GM10248 (cell line): Measurements from ENCODE around the gene SKAP1.

Source experiments
- CTCF ChIA-PET: fragments of 300-600 bp; sonication (Branson Sonifier 250); formaldehyde crosslinking; extraction: SDS; loops from one replicate; lab custom pipeline; 2021; ENCODE audit warnings: antibody characterized with exemption; lab: Yijun Ruan, JAX
- POLR2A ChIA-PET: fragments of 350-650 bp; sonication (Branson Sonifier 250); formaldehyde crosslinking; extraction: SDS; loops from one replicate; lab custom pipeline; 2020; ENCODE audit warnings: antibody characterized with exemption; lab: Yijun Ruan, JAX
- DNase-seq: peaks from one replicate; pipeline ENCODE4 v3.0.0; 2012; ENCODE audit errors: extremely low spot score
- TF ChIP-seq, protein P1 (sequence below): IDR thresholded peaks from 2 replicates; pipeline ENCODE4 v1.5.1; 2012; ENCODE audit warnings: mild to moderate bottlenecking, low read depth; ENCODE audit errors: extremely low read depth, missing control alignments, control extremely low read depth

SKAP1 gene

DNA sequence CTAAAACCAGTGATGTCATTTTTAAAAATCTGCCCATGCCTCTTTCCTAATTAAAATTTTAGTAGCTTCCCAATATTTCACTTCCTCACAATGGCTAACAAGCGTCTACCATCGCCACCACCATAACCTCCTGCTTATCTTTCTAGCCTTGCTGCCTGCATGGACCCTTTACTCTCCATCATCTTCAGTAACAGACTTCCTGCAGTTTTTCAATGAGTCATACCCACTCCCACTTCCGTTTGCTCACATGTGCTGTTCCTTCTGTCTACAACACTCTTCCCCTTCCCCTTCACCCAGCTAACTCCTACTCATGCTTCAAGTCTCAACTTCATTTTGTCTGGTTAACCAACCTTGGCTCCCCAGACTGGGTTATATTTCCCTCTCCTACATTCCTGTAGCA is 12.8 kb upstream of the SKAP1 start:
- TF ChIP-seq, protein P1, sequence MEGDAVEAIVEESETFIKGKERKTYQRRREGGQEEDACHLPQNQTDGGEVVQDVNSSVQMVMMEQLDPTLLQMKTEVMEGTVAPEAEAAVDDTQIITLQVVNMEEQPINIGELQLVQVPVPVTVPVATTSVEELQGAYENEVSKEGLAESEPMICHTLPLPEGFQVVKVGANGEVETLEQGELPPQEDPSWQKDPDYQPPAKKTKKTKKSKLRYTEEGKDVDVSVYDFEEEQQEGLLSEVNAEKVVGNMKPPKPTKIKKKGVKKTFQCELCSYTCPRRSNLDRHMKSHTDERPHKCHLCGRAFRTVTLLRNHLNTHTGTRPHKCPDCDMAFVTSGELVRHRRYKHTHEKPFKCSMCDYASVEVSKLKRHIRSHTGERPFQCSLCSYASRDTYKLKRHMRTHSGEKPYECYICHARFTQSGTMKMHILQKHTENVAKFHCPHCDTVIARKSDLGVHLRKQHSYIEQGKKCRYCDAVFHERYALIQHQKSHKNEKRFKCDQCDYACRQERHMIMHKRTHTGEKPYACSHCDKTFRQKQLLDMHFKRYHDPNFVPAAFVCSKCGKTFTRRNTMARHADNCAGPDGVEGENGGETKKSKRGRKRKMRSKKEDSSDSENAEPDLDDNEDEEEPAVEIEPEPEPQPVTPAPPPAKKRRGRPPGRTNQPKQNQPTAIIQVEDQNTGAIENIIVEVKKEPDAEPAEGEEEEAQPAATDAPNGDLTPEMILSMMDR: no peak
- ChIA-PET POLR2A (no interaction called here), CTCF (interaction anchor here (3.3 to 6.7 kb wide), 2 partner anchors 11 kb away, joined by 17 to 72 read pairs; no protein-coding TSS in a partner anchor)
- DNase-seq: no peak

DNA sequence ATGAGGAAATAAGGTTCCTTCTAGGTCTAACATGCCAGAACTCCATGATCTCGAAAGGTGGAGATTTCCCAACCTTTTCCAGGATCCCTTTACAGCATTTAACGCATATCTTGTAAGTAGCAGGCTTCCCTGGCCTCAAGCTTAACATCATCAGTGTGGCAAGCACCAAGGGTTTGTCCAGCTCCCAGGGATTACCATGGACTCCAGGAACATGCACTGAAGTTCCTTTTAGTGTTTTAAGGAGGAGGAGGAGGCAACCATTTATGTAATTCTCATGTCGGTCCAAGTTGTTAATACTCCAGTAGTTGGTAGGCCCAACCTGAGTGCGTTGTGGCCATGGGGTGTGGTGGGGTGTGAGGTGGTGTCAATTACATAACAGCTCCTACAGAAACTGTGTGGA is 11.8 kb upstream of the SKAP1 start:
- ChIA-PET CTCF (interaction anchor here (1.0 to 6.7 kb wide), 6 partner anchors 10 to 151 kb away, joined by 3 to 72 read pairs (median 4); partner anchors contain the start of gene HOXB5), POLR2A (interaction anchor here (0.7 kb wide), 1 partner anchor 1480 kb away, joined by 4 read pairs; no protein-coding TSS in a partner anchor)
- DNase-seq: no peak
- TF ChIP-seq, protein P1: no peak

DNA sequence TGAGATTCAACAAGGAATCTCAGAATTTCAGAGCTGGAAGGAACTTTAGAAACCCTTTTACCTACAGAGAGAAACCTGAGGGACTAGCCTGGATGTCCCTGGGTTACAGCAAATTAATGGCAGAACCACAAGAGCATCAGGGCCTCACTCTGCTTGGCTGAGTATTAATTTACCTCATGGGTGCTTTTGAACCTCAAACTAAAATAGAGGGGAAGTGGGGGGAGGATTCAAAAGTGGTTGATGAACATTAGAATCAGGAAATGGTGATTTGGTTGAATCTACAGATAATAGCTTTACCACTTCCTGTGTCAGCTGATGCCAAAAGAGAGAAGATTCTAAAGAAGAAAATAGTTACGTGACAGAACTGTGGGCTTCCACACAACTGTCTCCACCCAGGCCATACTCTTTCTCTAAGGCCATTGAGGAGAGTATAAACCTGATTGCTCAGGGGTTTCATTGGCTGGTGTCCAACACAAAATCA is 11.3 kb upstream of the SKAP1 start:
- POLR2A ChIA-PET: interaction anchor here (0.7 kb wide), 1 partner anchor 1481 kb away, joined by 4 read pairs; no protein-coding TSS in a partner anchor
- TF ChIP-seq, protein P1: no peak
- peak; percentile 71 for DNase-seq
- CTCF ChIA-PET: interaction anchor here (1.0 to 6.7 kb wide), 7 partner anchors 9 to 152 kb away, joined by 3 to 72 read pairs (median 3); partner anchors contain the start of gene HOXB5

- POLR2A ChIA-PET: no interaction called here
- CTCF ChIA-PET: interaction anchor here (1.0 to 6.7 kb wide), 6 partner anchors 9 to 153 kb away, joined by 3 to 72 read pairs (median 4); partner anchors contain the start of gene HOXB5
- TF ChIP-seq, protein P1: no peak
- DNase-seq: no peak
Measured at GRCh38 chr17:48440669-48441068, 10.7 kb upstream of the SKAP1 start.

DNA sequence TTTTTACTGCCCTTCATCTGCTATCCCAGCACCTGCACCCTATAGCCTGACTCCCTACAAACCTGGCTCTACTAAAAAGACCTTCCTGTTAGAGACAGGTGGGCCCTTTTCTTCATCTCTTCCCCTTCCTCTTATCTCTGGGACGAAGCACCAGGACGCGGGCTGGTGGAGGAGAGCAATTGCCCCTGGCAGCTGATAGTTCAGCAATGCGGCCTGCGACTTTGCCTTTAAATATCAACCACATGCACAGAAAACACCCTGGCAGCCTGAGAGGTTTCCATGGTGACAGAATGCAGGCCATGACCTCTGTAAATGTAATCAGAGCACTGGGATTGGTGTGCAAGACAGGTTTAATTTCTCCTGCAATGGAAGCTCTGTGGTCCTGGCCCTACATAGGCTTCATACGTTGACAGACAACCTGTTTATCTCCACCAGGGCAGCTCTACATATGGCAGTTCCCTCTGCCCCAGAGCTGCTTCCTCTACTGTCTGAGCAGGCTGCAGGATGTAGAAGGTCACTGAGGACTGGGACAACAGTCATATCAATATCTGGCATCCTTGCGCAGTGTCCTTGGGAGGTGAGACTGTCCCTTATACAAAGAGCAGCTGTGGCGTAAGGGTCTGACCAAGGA is 10.0 kb upstream of the SKAP1 start:
- peak; percentile 45 for DNase-seq
- TF ChIP-seq, protein P1: no peak
- CTCF ChIA-PET: interaction anchor here (0.9 to 6.7 kb wide), 7 partner anchors 9 to 153 kb away, joined by 3 to 72 read pairs (median 4); partner anchors contain the start of gene HOXB5
- POLR2A ChIA-PET: no interaction called here

DNA sequence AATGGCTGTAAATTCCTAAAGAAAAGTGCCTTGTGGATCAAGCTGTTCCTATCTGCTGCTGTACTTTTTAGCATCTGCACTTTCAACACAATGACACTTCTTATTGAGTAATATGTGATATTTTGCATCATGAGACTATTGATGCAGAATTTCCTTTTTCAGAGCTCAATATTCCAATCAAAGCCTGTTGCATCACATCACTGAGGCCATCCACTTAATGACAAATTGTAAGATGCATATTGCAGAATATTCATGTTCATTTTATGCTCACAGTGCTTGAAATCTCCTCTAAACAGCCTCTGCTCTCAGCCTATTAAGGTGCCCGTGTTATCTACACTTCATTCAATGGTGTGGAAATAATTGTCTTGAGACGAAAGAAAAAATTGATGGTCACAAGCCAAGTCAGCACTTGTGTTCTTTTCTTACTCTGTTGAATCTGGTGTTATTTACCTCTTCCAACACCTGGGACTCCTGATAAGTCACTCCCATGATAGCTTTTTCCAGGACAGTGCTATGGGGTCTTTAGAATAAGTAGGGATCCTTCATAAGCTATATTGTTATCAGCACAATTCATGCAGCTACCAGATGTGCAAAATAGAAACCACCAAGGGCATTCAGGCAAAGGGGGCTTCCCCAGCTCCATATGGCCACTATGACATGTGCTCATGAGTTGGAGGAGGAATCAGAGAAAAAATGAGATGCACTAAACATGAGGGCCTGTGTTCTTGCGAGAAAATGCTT is 9.3 kb upstream of the SKAP1 start:
- peak; percentile 42 for DNase-seq
- ChIA-PET CTCF (interaction anchor here (0.9 to 6.7 kb wide), 7 partner anchors 8 to 154 kb away, joined by 3 to 72 read pairs (median 4); partner anchors contain the start of gene HOXB5), POLR2A (no interaction called here)
- TF ChIP-seq, protein P1: no peak
